ENCODE measurements around the gene MRPL28. TPM values are rescaled to one million over a fixed set of nuclear protein-coding genes. Genes with fewer than 3 reads are reported as not detected.
"Not testable (repeated sequence)": the region's sequence is repeated elsewhere in the genome, so short reads cannot be mapped to it uniquely, and the experiment has no call there.

MRPL28 gene
- total RNA-seq, 4 donors from 2014 or later = 55.1 to 70.8 (median 61.6) TPM

DNA sequence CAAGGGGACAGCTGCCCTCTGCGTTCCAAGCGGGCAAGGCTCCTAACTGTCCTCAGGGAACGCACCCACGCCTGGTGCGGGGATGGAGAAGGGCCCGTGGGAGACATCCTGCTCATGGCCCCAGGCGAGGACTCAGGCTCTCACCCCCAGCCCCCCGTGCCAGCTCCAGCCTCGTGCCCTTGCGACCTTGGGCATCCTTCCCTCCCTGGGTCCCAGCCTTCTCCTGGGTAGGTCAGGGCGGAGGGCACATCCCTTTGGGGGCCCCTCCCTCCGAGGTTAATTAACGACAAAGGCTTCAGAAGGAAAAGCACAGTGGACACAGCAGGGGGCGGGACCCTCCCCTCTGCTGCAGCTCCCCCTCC lies 8.5 kb upstream of the MRPL28 start:
- WGBS, 2 donors = 75 to 78% methylated on average over 12 to 14 of the region's 14 CpGs
- no peak for DNase-seq (ENCODE audit: low spot score in 2 of 2)
- no peak for TF ChIP-seq POLR2A (IDR thresholded peaks at IDR 0.05)
- TF ChIP-seq CTCF (IDR thresholded peaks at IDR 0.05) = no peak

GRCh38 chr16:378113-378820 lies 7.9 kb upstream of the MRPL28 start:
- 91 to 93% methylated on average over 35 to 36 of the region's 36 CpGs for WGBS, 2 donors
- DNase-seq (ENCODE audit: low spot score in 2 of 2); intact Hi-C loops (cut with DNase I; ENCODE audit: low total_unique reads); H3K4me3 ChIP-seq (ENCODE audit: low read depth, poor library complexity, severe bottlenecking): not testable (repeated sequence)

More for the DNA sequence above, 8.5 kb upstream of the MRPL28 start:
- no peak overlapping the region for H3K4me3 ChIP-seq (ENCODE audit: low read depth, poor library complexity, severe bottlenecking)
- intact Hi-C loops (cut with DNase I; ENCODE audit: low total_unique reads) = no loop called here

DNA sequence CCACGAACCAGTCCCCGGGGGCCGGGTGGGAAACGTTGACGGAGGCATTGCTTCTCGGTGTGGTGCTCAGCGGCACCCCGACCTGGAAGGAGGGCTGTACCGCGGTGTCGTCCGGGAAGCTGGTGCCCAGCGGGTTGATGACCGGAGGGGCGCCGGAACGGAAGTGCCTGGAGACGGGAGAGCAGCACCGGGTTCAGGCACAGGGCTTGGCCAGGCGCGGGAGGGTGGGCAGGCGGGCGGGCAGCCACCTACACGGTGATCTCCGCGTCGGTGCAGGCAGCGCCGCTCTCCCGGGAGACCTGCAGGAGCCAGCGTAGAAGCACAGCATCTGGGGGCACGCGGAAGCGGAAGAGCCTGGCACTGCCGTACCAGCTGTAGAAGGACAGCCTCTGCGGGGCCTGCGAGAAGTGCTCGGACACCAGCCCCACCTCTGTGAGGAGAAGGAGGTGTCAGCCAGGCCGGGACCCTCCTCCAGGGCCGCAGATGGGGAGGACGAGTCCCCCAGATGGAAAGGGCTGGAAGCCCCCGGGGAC lies 7.1 kb upstream of the MRPL28 start:
- intact Hi-C loops (cut with DNase I; ENCODE audit: low total_unique reads) = no loop called here
- TF ChIP-seq CTCF (IDR thresholded peaks at IDR 0.05) = no peak
- TF ChIP-seq POLR2A (IDR thresholded peaks at IDR 0.05) = no peak
- H3K4me3 ChIP-seq (ENCODE audit: low read depth, poor library complexity, severe bottlenecking) = no peak overlapping the region
- 88 to 94% methylated on average over 42 of the region's 42 CpGs for WGBS, 2 donors
- no peak for DNase-seq (ENCODE audit: low spot score in 2 of 2)

- 91 to 93% methylated on average over 24 to 26 of the region's 26 CpGs for WGBS, 2 donors
- no peak for TF ChIP-seq POLR2A (IDR thresholded peaks at IDR 0.05)
- TF ChIP-seq CTCF (IDR thresholded peaks at IDR 0.05) = no peak
- intact Hi-C loops (cut with DNase I; ENCODE audit: low total_unique reads) = no loop called here
- no peak for DNase-seq (ENCODE audit: low spot score in 2 of 2)
- H3K4me3 ChIP-seq (ENCODE audit: low read depth, poor library complexity, severe bottlenecking) = no peak overlapping the region
These were observed 6.6 kb upstream of the MRPL28 start for GRCh38 chr16:376817-377418.

GRCh38 chr16:375927-376816 lies 5.8 kb upstream of the MRPL28 start:
- intact Hi-C loops (cut with DNase I; ENCODE audit: low total_unique reads) = no loop called here
- DNase-seq (ENCODE audit: low spot score in 2 of 2) = no peak
- WGBS, 2 donors = 95 to 99% methylated on average over 35 to 42 of the region's 44 CpGs
- H3K4me3 ChIP-seq (ENCODE audit: low read depth, poor library complexity, severe bottlenecking) = no peak overlapping the region
- TF ChIP-seq CTCF (IDR thresholded peaks at IDR 0.05) = no peak
- no peak for TF ChIP-seq POLR2A (IDR thresholded peaks at IDR 0.05)

- intact Hi-C loops (cut with DNase I; ENCODE audit: low total_unique reads) = no loop called here
- no peak overlapping the region for H3K4me3 ChIP-seq (ENCODE audit: low read depth, poor library complexity, severe bottlenecking)
- 91 to 96% methylated on average over 22 to 23 of the region's 23 CpGs for WGBS, 2 donors
- DNase-seq (ENCODE audit: low spot score in 2 of 2) = no peak
- TF ChIP-seq CTCF (IDR thresholded peaks at IDR 0.05) = no peak
- TF ChIP-seq POLR2A (IDR thresholded peaks at IDR 0.05) = no peak
These were observed 4.9 kb upstream of the MRPL28 start for GRCh38 chr16:375212-375611.
